Dedifferentiated amniotic fluid mesenchymal stem cell (primary cell): Measurements from ENCODE around the gene LENG9.

ENCODE experiments used
- DNase-seq: peaks from one replicate; pipeline ENCODE4 v3.0.0-alpha.2; 2016; ENCODE audit errors: extremely low spot score

LENG9 gene

DNA sequence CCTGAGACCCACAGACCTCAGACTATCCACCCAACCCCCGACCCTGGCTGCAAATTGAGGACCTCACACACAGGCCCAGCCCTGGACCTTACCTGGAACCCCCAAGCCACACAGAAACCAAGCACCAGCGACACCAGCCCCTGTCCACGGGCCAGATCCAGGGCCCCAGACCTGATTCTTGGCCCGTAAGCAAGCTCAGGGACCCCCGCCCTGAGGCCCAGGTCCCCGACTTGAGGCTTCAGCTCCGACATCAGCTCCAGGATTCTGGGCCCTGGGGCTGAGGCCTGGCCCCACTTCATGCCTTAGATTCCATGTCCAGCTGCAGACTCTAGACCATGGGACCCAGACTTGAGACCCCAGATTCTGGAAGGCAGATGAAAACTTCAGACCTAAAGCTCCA is 42.1 kb downstream of the LENG9 start:
- no peak for DNase-seq

DNA sequence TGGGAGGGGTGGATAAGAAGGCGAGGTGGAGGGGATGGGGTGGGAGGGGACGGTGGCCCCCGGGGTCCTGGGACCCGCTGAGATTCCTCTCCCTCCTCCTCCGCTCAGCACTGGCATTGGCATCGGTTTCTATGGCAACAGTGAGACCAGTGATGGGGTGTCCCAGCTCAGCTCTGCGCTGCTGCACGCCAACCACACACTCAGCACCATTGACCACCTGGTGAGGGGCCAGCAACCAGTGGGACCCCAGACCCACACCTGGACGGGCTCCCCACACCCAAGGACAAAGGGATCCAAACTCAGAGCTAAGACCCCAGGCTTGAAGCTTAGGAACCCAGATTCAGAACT is 42.4 kb downstream of the LENG9 start:
- DNase-seq: no peak

DNA sequence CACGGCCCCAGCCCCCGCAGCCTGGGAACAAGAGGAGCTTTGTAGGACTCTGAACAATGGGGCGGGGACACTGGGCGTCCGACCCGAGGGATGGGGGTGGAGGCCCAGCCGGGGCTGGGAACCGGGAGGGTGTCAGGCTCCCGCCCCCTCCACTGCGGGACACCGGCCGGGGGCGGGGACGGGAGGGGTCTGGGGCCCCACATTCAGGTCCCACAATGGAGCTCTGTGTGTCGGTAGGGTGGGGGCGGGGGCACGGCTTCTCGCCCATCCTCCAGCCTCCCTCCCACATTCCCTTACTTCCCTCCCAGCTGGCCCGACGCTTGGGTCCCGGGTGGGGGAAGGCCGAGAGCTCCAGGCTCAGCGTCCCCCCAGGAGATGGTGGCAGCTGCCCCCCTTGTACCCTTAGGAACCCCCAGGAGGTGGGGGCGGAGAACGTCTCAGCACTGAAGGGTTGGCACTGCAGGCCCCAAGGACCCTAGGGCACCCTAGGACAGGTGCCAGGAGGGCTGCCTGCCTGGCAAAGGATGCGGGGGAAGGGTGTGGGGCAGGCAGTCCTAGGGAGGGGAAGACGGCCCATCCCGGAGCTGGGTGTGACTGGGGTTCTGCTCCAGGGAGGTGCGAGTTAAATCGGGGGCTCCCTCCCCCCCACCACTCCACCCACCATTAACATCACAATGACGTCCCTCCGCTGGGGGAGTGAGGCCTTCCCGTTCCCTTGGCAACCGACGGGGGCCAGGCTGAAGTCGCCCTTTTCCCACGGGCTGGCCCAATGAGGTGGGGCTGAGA is 43.0 kb downstream of the LENG9 start:
- DNase-seq: no peak

DNA sequence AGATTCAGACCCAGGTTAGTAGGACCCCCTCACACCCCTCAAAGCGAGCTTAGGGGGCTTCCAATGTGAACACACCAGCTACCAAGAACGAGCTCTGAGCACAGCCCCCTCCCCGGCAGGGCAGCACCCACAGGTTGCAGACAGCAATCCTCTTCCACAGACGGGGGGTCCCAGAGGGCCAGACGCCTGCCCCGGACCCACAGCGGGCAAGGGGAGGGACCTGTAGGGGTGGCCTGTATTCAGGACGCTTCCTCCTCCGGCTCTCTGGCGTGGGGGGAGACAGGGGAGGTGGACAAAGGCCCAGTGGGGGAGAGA is 43.6 kb downstream of the LENG9 start:
- DNase-seq: no peak

DNA sequence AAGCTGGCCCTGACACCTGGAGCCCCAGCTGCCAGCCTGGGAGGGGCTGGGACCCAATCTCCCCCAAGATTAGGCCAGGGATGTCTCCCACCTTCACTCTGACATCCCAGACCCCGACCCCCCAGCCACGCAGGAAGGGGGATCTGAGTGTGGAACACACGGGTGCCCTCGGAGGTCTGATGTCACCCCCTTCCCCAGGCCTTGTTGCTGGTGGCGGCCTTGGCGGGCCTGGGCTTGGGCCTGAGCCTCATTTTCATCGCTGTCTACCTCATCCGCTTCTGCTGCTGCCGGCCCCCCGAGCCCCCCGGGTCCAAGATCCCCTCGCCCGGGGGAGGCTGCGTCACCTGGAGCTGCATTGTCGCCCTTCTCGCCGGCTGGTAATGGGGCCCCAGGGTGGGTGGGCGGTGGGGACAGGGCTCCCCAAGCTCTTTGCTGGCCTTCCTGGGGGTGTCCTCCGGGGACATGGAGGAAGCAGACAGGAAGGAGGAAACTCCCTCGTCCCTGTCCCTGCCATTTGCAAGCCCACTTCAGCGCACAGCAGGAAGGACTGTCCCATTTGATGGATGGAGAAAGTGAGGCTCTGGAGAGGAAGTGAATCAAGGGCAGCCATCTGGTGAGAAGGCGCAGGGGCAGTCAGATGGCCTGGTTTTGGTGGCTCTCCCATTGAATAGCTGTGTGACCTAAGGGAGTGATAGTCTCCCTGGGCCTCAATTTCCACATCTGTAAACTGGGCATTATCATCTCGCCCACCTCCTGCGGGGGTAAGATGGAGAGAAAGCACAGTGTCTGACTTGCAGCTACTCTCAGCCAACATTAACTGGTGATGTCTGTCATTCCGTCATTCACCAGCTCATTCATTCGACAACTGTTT is 44.4 kb downstream of the LENG9 start:
- DNase-seq: no peak

DNA sequence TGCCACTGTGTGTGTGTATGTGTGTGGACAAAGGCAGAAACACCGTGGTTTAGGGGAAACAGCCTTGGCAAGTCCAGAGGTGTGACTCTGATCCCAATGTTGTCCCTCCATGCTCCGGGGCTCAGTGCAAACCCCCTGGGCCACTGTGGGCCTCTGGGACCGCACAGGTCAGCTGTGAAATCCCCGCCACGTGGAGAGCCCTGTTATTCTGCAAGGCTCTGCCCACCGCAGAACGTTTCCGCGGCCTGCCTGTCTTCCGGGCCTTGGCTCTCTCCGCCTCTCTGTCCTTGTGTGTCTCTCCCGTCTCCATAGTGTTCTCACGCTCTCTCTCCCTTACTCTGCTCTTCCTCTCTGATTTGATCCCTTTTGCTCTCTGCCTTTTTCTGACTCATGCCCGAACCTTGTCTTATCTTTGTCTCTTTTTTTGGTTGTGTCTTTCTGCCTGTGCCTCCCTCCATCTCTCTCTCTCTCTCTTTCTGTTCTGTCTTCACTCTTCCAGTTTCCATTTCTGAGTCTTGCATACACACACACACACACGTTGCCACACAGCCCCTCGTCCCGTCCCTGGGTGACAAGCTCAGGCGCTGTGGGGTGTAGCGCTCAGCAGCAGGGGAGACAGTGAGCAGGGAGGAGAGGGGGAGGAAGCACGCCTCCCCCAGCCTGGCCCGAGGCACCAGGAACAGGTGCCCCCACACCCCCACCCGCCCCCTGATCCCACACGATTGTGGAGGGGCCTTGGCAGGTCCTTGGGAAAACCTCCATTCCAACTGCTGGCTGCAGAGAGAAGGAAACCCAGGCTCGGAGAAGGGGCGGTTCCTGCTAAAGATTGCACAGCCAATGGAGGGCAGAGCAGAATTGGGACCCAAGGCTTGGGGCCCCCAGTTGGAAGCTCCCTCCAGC is 45.3 kb downstream of the LENG9 start:
- DNase-seq: no peak

DNA sequence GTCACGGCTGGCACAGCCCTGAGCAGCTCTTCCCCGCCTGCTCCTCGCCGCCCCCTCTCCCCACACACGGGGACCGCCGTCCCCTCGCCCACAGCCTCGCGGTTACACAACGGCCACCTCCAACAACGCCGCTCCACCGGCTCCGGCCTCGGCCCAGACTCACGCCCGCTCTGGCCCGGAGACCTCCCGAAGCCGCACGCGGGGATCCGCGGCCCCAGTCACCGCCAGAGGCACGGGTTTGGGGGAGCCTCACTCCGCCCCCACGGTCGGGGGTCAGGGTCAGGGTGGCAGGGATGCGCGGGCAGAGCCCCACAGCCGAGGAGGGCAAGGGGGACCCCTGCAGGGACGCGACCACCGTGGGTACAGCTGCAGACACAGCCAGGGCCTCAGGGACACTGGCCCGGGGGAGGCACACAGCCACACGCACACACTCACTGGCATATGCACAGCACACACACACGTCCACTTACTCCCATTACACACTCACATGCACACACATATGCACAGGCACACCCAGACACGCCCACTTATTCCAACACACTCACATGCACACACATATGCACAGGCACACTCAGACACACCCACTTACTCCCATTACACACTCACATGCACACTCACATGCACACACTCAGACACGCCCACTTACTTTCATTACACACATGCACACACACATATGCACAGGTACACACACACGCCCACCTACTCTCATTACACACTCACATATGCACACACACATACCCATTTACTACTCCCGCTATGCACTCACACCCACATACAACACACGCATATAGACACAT is 46.7 kb downstream of the LENG9 start:
- DNase-seq: no peak

DNA sequence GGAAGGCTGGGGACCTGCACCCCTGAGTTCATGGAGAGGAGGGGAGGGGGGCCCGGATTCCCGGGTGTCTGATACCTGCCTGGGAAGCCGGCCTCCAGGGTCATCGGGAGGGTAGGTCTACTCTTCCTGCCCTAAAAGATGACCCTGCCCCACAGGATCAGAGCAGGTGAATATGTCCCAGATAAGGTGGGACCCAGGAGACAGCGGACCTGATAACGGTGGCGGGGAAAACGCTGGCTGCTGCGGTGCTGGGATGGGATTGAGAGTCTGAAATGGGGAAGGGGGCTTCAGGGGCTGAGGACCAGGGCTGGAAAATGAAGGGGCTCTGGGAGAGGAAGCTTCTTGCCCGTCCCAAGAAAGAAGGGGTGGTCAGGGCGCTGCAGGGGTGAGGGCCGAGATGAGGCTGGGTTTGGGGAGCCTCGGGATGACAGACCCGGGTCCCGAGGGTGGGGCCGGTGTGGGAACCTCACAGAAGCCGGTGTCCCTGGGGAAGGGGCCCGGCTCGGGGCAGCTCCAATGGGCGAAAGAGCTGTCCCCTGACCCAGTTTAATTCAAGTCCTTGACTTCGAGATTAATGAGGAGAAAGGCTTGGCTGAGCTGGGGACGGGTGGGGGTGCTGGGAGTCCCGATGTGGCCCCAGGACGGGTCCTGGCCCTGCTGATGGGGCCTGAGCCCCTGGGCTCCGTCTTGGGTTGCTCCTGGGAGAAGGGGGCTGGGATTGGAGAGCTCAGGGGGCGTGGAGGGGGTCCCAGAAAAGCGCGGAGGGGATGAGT is 47.5 kb downstream of the LENG9 start:
- DNase-seq: no peak

DNA sequence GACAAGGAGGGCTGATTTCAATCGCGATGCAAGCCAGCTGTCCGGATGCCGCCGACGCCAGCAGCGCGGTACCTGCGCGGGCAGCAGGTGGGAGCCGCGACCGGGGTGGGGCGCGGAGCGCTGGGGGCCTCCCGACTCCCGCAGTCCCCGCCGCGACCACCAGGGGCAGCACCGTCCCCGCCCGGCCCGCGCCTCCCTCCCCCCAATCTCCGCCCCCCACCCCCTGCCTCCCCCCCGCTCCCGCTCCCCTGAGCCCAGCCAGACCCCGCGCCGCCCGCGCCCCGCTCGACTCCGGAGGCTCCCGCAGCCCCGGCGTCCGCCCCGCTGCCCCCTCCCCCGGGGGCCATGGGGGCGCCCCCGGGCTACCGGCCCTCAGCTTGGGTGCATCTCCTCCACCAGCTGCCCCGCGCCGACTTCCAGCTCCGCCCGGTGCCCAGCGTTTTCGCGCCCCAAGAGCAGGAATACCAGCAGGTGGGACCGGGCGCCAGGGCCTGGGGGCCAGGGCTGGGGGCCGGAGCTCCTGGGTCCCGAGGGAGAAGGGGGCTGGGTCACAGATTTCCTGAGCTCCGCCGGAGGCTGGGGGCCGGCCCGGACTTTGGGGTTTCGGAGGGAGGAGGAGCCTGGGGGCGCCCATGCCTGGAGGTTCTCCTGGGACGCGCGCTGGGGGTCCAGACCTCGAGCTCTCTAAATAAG is 48.2 kb downstream of the LENG9 start, which contains the start of gene TTYH1:
Gene TTYH1, plus strand, starts transcription at position 257 of the 693 bp plus-strand sequence. Its CDS starts 89 bp downstream, at position 346.
- no peak for DNase-seq

DNA sequence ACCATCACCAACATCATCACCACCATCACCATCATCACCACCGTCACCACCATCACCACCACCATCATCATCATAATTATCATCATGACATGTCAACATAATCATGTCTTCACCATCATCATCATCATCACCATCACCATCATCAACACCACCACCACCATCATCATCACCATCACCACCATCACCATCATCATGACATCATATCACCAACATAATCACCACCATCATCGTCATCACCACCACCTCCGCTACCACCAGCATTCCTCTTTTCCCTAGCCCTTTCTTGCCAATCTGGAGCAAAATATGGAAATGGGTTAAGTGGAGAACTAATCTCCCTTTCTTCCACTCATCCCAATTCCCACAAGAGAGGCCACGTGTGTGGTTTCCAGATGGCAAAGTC is 49.4 kb downstream of the LENG9 start:
- no peak for DNase-seq

DNA sequence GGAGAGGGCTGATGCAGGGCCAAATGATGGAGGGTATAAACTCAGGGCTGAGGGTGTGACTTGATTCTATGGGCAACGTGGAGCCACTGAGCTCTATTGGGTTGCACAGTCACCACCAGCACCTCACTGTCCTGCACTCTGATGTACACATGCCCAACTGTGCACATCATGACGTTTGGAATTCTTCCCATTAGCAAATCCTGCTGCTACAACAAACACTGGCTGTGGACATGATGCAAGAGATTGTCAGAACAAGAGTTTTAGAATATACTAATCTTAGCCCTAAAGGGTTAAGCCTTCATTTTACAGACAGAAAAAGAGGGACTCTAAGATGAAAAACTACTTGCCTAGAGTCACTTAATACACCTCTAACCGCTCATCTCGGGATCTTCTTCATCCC is 50.7 kb downstream of the LENG9 start:
- DNase-seq: no peak
